ENCODE measurements around the gene RREB1. TPM values are rescaled to one million over a fixed set of nuclear protein-coding genes. Genes with fewer than 3 reads are reported as not detected.

RREB1 gene
- total RNA-seq, 1 experiment from 2014 or later, result 61.6 TPM

GRCh38 chr6:7196019-7196402, 88.2 kb downstream of the RREB1 start:
- Histone ChIP-seq H3K27ac (ENCODE audit: low read depth, low read length, poor library complexity, severe bottlenecking) (no peak overlapping the region), H3K36me3 (ENCODE audit: insufficient read depth, low read length, poor library complexity, severe bottlenecking) (peaks cover 5% of the 10 kb centered on the region), H3K27me3 (replicated peaks; ENCODE audit: insufficient read depth, low read depth, low read length, poor library complexity) (no peaks in the 10 kb centered on the region), H3K9me3 (ENCODE audit: low read depth, low read length, poor library complexity, severe bottlenecking) (no peaks in the 10 kb centered on the region), H3K4me1 (ENCODE audit: insufficient read depth, low read length, poor library complexity, severe bottlenecking) (no peaks in the 10 kb centered on the region), H3K4me3 (ENCODE audit: low read depth, low read length, poor library complexity, severe bottlenecking) (no peak overlapping the region)
- CTCF ChIA-PET, result no interaction called here
- BruUV-seq (replicated peaks), result no TSS peak
- intact Hi-C loops (cut with micrococcal nuclease; ENCODE audit: unreplicated experiment), result no loop called here
- TF ChIP-seq CTCF (conservative IDR thresholded peaks at IDR 0.05; ENCODE audit: low read depth, low read length) (no peak), EZH2 (IDR thresholded peaks at IDR 0.05; ENCODE audit: borderline replicate concordance, low read depth, low read length, poor library complexity, severe bottlenecking) (no peak)
- no peak for DNase-seq (ENCODE audit: low spot score)
- POLR2A ChIA-PET (ENCODE audit: low non-redundant PET), result no interaction called here

- ChIA-PET POLR2A (ENCODE audit: low non-redundant PET) (interaction anchor here (0.7 kb wide), 1 partner anchor 500 kb away, joined by 4 read pairs; no protein-coding TSS in a partner anchor), CTCF (no interaction called here)
- Histone ChIP-seq H3K27me3 (replicated peaks; ENCODE audit: insufficient read depth, low read depth, low read length, poor library complexity) (no peaks in the 10 kb centered on the region), H3K4me3 (ENCODE audit: low read depth, low read length, poor library complexity, severe bottlenecking) (no peak overlapping the region), H3K9me3 (ENCODE audit: low read depth, low read length, poor library complexity, severe bottlenecking) (no peaks in the 10 kb centered on the region), H3K27ac (ENCODE audit: low read depth, low read length, poor library complexity, severe bottlenecking) (no peak overlapping the region), H3K36me3 (ENCODE audit: insufficient read depth, low read length, poor library complexity, severe bottlenecking) (peaks cover 2% of the 10 kb centered on the region), H3K4me1 (ENCODE audit: insufficient read depth, low read length, poor library complexity, severe bottlenecking) (no peaks in the 10 kb centered on the region)
- DNase-seq (ENCODE audit: low spot score), result no peak
- TF ChIP-seq EZH2 (IDR thresholded peaks at IDR 0.05; ENCODE audit: borderline replicate concordance, low read depth, low read length, poor library complexity, severe bottlenecking) (no peak), CTCF (conservative IDR thresholded peaks at IDR 0.05; ENCODE audit: low read depth, low read length) (no peak)
- no TSS peak for BruUV-seq (replicated peaks)
- intact Hi-C loops (cut with micrococcal nuclease; ENCODE audit: unreplicated experiment), result no loop called here
Measured at GRCh38 chr6:7196685-7197283, 89.0 kb downstream of the RREB1 start.

- Histone ChIP-seq H3K9me3 (ENCODE audit: low read depth, low read length, poor library complexity, severe bottlenecking) (no peaks in the 10 kb centered on the region), H3K36me3 (ENCODE audit: insufficient read depth, low read length, poor library complexity, severe bottlenecking) (peaks cover 6% of the 10 kb centered on the region), H3K27me3 (replicated peaks; ENCODE audit: insufficient read depth, low read depth, low read length, poor library complexity) (no peaks in the 10 kb centered on the region), H3K4me3 (ENCODE audit: low read depth, low read length, poor library complexity, severe bottlenecking) (no peak overlapping the region), H3K27ac (ENCODE audit: low read depth, low read length, poor library complexity, severe bottlenecking) (no peak overlapping the region), H3K4me1 (ENCODE audit: insufficient read depth, low read length, poor library complexity, severe bottlenecking) (no peaks in the 10 kb centered on the region)
- no TSS peak for BruUV-seq (replicated peaks)
- CTCF ChIA-PET, result no interaction called here
- POLR2A ChIA-PET (ENCODE audit: low non-redundant PET), result no interaction called here
- no peak for DNase-seq (ENCODE audit: low spot score)
- intact Hi-C loops (cut with micrococcal nuclease; ENCODE audit: unreplicated experiment), result no loop called here
- TF ChIP-seq CTCF (conservative IDR thresholded peaks at IDR 0.05; ENCODE audit: low read depth, low read length) (no peak), EZH2 (IDR thresholded peaks at IDR 0.05; ENCODE audit: borderline replicate concordance, low read depth, low read length, poor library complexity, severe bottlenecking) (no peak)
Measured at GRCh38 chr6:7197747-7198146, 90.0 kb downstream of the RREB1 start.
